Ecto neural progenitor cell (in vitro differentiated cells): ENCODE data around the gene SMIM36.
"Not testable (repeated sequence)": the region's sequence is repeated elsewhere in the genome, so short reads cannot be mapped to it uniquely, and the experiment has no call there.

Experiments used
- DNase-seq: peaks from one replicate; pipeline ENCODE4 v3.0.0-alpha.2; 2018; ENCODE audit warnings: low spot score

The SMIM36 gene

DNA sequence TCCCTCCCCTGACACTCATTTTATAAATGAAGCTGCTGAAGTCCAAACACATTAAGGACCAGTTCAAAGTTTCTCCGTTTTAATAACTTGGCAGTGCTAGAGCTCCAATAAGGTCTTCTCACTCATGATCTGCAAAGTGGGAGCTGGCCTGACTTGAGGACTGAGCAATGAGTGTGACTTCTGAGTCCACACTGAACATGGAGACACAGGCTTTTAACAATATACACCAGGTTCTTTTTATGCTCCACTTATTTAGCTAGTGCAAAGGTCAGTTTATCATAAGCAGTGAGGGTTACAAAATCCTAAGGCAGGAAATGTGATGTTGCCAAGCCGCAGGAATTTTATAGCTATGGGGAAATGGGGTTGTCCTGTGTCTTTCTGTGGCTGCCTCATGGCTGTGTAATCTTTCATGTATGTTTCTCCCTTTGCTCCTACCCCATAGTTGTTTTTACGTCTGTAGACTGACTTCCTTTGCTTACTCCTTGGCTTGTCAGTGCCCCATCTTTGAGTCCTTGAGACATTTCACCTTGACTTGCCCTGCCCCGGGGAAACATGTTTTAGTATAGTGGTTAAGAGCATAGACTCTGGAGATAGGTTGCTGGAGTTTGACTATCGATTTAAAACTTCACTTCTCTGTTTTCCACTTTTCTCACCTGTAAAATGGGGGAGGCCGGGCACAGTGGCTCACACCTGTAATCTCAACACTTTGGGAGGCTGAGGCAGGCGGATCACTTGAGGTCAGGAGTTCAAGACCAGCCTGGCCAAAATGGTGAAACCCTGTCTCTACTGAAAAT is 77.4 kb downstream of the SMIM36 start:
- DNase-seq, result no peak

DNA sequence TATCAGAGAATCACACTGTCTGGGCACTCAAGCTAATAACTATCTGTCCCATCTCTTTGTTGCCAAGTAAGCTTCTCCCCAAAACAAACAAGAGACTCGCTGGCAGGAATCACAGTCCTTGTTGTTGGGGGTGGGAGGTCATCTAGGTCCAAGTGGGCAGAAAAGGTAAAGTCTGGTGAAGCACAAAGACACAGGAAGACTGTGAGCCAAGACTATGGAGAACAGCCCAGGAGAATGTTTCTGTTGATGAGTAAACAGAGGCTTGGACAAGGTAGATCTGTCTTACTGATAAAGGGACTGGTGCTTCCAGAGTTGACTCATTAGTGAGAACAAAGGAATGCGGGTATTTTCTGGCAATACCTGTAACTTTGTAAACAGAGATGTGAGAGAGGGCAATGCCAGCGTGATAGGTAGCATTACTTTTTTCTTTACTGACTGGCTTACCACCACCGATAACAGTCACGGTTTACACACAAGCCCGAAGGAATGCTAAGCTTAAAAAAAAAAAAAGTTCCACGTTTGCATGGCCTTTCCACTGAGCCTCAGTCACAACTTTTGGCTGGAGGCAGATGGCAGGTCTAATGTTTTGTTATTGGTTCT is 78.1 kb downstream of the SMIM36 start:
- no peak for DNase-seq

- no peak for DNase-seq
These were observed 78.8 kb downstream of the SMIM36 start for GRCh38 chr17:55432358-55433028.

DNA sequence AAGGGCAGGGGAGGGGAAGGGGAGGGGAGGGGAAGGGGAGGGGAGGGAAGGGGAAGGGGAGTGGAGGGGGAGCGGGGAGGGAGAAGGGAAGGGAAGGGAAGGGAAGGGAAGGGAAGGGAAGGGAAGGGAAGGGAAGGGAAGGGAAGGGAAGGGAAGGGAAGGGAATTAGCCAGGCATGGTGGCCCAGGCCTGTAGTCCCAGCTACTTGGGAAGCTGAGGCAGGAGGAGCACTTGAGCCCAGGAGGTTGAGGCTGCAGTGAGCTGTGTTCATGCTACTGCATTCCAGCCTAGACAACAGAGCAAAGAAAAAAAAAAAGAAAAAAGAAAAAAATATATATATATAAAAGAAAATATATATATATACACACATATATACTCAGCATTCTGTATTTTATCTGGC is 79.3 kb downstream of the SMIM36 start:
- DNase-seq, result not testable (repeated sequence)

GRCh38 chr17:55430541-55431288 is 80.5 kb downstream of the SMIM36 start:
- DNase-seq, result no peak

- DNase-seq, result no peak
These were observed 83.7 kb downstream of the SMIM36 start for GRCh38 chr17:55427587-55427882.

GRCh38 chr17:55426851-55427586 is 84.2 kb downstream of the SMIM36 start:
- DNase-seq, result no peak

GRCh38 chr17:55424893-55425540 is 86.2 kb downstream of the SMIM36 start:
- DNase-seq, result no peak

GRCh38 chr17:55423535-55423934 is 87.7 kb downstream of the SMIM36 start:
- DNase-seq, result no peak

- not testable (repeated sequence) for DNase-seq
These were observed 88.5 kb downstream of the SMIM36 start for GRCh38 chr17:55422828-55423164.

DNA sequence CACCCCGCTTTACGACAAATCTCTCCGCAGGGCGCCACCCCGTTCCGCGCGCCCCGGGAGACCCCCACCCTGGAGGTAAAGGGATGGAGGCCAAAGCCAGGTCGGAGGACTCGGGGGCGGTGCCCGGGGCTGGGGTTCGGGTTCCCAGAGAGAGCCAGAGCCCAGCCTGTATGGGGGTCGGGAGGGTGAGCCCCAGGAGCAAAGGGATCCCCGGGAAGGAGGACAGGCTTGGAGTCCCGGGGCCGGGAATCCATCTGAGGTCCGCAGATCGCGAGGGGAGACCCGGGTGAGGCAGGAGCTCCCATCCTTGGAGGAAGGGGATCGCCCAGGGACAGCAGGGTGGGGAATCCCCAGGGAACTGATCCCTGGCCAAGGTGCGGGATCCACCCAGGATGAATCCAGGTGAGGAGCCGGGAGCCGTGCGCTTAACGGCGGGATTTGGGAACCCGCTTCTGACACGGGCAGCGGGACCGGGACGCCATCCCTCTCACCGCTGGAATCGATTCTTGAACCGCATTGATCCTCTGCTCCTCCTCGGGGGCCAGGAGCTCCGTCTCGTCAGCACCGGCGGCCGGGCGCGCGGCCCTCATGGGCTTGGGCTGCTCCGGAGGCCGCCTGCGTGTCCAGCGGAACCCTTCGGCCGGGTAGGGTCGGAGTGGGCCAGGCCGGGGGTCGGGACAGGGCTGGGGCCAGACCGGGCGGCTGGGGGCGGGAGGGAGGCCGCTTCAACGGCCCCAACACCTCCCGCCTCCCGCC is 89.9 kb downstream of the SMIM36 start, which contains the start of gene MMD:
Gene MMD (minus strand): TSS at position 657 of the 756 bp plus-strand sequence. CDS start 140 bp downstream, at position 517.
- DNase-seq, result no peak

- peak; percentile 68 for DNase-seq
These were observed 90.5 kb downstream of the SMIM36 start for GRCh38 chr17:55420776-55421178.

GRCh38 chr17:55420067-55420775 is 91.0 kb downstream of the SMIM36 start:
- no peak for DNase-seq

DNA sequence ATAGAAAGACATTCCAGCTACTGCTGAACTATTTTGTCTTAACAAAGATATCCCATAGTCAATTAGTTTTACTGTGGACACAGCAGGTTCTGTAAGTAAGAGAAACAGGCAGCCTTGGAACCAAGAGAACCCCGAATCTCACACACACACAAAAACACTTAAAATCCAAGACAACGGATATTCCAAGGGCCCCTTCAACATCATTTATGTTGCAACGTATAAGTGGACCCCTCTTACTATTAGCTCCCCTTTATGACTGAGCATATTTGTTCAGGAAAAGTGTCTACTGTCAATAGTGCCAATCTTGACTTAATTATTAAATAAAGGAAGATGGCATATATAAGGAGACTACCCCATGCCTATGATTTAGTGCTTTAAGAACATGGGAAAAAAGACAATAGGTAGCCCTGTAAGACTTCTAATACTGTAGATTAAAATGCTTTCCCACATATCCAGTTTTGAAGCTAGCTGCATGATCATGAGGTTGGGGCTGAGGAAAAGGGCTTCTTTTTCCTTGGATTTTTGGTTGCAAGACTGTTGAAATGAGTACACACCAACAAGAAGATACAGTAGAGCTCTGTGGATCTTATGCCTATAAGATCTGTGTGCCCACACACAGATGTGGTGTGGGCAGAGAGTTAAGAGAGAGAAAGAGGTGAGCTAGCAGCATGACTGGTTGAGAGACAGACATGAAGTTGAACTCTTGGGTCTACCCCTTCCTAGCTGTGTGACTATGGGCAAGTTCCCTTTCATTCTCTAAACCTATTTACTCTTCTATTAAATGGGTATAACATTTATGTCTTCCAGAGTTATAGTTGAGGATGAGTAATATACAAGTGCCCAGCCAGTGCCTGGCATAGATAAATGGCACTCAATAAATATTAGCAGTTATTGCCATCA is 92.6 kb downstream of the SMIM36 start:
- no peak for DNase-seq

GRCh38 chr17:55417411-55418268 is 93.6 kb downstream of the SMIM36 start:
- DNase-seq, result no peak

DNA sequence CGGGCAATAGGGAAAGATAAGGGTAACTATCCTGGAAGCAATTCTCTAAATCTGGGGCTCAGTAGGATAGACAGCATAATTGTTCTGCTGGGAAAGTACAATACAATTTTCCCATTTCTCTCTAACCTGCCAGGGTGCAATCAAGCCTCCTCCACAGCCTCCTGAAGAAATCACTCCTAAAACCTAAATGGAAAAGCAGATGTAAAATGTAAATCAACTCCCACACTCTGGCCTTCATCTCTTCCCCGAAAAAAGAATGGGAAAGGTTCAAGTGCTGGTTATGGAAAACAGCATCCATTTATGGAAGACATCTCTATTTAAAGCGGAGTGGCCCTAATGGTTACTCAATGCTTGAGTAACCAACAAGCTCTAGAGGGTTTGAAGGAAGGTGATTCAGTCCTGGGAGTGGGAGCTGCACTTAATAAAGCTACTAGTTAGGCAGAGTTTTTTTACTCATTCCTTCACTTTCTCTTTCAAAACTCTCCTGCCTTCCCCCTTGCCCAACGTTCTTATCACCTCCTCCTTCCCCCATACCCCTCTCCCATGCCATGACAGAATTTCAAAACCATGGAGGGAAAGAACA is 94.7 kb downstream of the SMIM36 start:
- no peak for DNase-seq

GRCh38 chr17:55416000-55416399 is 95.3 kb downstream of the SMIM36 start:
- DNase-seq, result no peak

DNA sequence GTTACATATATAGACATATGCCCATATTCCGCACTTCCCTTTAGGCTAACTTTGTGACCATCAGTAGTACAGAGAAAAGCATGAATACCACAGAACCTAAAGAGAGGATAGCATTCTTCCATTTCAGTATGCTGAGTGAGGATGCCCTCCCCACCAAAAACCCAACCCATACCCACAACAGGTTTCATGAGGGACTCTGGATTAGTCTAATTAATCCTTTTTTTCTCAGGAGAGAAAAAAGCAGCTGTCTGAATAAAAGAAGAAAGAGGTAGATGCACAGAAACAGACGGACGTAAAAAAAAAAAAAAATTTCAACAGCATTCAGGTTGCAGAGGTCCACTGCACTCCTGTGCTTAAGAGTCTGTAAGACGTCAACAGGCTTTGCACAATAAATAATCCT is 96.3 kb downstream of the SMIM36 start:
- DNase-seq, result no peak
